Naive thymus-derived CD8-positive, alpha-beta T cell (primary cell): ENCODE measurements around the gene DRAM1. TPM values are rescaled to one million over a fixed set of nuclear protein-coding genes. Genes with fewer than 3 reads are reported as not detected.

Experiments used
- ATAC-seq, 2 donors: fragments of 150-1000 bp; cut with Tn5 transposase in 1 of 2; sonication (Bioruptor Pico), chemical (Tn5 transposase) in 1 of 2; 1 replicate in 1 of 2; 2 replicates in 1 of 2; pipeline ENCODE4 v1.10.0; 2021; ENCODE audit warnings: mild to moderate bottlenecking in 2 of 2, moderate library complexity in 2 of 2
- POLR2A ChIA-PET: fragments of 350-600 bp; sonication (Branson Sonifier 250); formaldehyde crosslinking; loops from one replicate; lab custom pipeline; 2021; ENCODE audit warnings: antibody characterized with exemption; lab: Charles Lee
- DNase-seq, 10 donors: peaks; one replicate each; pipeline versions ENCODE4 v3.0.0 to v3.0.0-alpha.2; 2020 to 2022
- H3K27ac Mint-ChIP-seq, 10 donors: one replicate each; pipeline ENCODE4 v1.8.0; 2020 to 2022; ENCODE audit warnings: mild to moderate bottlenecking in 10 of 10, mixed read lengths in 10 of 10, moderate library complexity in 4 of 10, inconsistent platforms in 1 of 10
- H3K27me3 Mint-ChIP-seq, 5 donors: one replicate each; pipeline ENCODE4 v1.8.0; 2021 to 2022; ENCODE audit warnings: mixed read lengths in 5 of 5
- H3K36me3 Mint-ChIP-seq, 3 donors: one replicate each; pipeline ENCODE4 v1.8.0; 2020 to 2022; ENCODE audit warnings: mixed read lengths in 3 of 3, mild to moderate bottlenecking in 2 of 3, inconsistent platforms in 1 of 3
- H3K4me1 Mint-ChIP-seq, 4 donors: one replicate each; pipeline ENCODE4 v1.8.0; 2021 to 2022; ENCODE audit warnings: mixed read lengths in 4 of 4
- H3K4me3 Mint-ChIP-seq, 10 donors: one replicate each; pipeline ENCODE4 v1.8.0; 2020 to 2022; ENCODE audit warnings: mild to moderate bottlenecking in 10 of 10, mixed read lengths in 10 of 10, moderate library complexity in 6 of 10, inconsistent platforms in 1 of 10
- H3K9me3 Mint-ChIP-seq, 9 donors: one replicate each; pipeline ENCODE4 v1.8.0; 2020 to 2022; ENCODE audit warnings: mixed read lengths in 9 of 9, mild to moderate bottlenecking in 3 of 9, inconsistent platforms in 1 of 9, moderate library complexity in 1 of 9
- polyA plus RNA-seq, 3 donors: library from polyadenylated mRNA; unstranded; fragments of 300-500 nt; fragmentation: Illumina TruSeq; gene quantifications; one replicate each; pipeline ENCODE4 v1.2.3, GENCODE V29; 2021
- total RNA-seq, 8 experiments: library from RNA in 2 of 8; stranded (reverse) in 2 of 8; gene quantifications; one replicate each; pipeline ENCODE4 v1.2.3 and lab custom pipeline; 2021 to 2026

DRAM1 gene
- total and polyA plus RNA-seq, 5 experiments from 2014 or later: 1.2 to 3.3 (median 1.6) TPM

DNA sequence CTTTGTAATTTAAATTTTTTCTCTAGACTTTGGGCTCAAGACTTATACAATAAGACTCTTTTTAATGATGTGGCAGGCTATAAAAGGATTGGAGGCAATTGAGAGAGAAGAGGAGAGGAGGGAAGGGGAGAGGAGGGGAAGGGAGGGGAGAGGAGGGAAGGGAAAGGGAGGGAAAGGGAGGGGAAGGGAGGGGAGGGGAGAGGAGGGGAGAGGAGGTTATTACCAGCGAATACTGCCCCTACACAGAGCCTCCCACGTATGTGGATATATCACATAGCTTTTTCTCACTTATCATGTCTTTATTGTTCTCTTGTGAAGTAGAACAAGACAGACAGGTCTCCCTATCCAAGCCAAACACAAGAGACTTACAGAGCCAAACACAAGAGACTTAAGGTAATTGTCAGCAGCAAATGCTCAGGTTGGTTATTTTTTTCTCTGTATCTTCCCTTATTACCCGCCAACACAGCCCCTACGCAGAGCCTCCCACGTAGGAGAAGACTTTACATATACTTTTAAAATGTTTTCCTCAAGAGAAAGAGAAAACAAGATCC lies 63.1 kb downstream of the DRAM1 start:
- no peaks in the 10 kb centered on the region for H3K36me3 Mint-ChIP-seq
- ATAC-seq: no peak
- POLR2A ChIA-PET: no interaction called here

DNA sequence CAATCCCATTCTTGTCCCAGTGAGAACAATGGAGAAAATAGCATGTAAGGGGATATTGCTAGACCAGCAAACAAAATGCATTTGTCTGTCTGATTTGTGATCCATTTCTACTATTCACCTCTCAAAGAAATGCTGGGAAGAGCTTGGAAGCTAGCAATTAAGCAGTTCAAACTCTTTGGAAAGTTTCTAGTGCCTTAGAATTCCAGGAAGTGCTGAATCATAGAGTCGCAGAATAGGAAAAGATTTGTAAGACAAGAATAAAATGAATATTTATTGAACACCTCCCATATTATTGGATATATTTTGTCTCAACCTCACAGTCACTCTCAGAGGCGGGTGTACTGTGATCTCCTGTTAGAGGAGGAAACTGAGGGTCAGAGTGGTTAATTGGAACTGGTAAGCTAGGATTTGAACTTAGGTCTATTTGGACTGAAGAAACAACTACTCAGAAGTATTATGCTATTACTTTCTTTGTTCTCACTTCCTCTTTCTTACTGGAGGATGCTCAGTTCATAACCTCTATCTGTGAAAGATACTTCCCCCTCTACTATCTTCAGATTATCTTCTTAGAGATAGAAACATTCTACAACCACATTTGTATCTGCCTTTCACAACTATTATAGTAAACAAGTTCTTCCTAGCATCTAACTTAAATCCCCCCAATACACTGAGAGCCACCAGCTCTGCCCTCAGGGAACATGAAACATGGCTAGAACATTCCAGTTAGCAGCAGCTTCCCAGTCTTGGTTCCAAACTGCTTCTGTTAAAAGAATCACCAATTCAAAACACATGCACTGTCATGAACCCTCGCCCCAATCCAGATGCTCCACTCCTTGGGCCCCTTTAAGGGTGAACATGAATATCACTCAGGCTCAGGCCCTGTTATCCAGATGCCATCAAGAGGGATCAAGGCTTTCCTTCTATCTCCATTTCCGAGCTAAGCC lies 64.2 kb downstream of the DRAM1 start:
- DNase-seq: no peak
- peaks cover 0 to 13% (median 0%) of the 10 kb centered on the region in 4 donors for H3K4me1 Mint-ChIP-seq
- H3K27ac Mint-ChIP-seq: peak overlapping the region in 1 of 10 donors; percentile 5
- no peaks in the 10 kb centered on the region for H3K36me3 Mint-ChIP-seq
- H3K9me3 Mint-ChIP-seq: no peaks in the 10 kb centered on the region
- H3K4me3 Mint-ChIP-seq: no peak overlapping the region
- POLR2A ChIA-PET: no interaction called here
- H3K27me3 Mint-ChIP-seq: peaks cover 2 to 16% (median 5%) of the 10 kb centered on the region in 5 donors
- no peak for ATAC-seq

More for the DNA sequence above, 63.1 kb downstream of the DRAM1 start:
- peaks cover 2 to 20% (median 5%) of the 10 kb centered on the region in 5 donors for H3K27me3 Mint-ChIP-seq
- H3K4me3 Mint-ChIP-seq: no peak overlapping the region
- no peak overlapping the region for H3K27ac Mint-ChIP-seq
- DNase-seq: no peak
- no peaks in the 10 kb centered on the region for H3K9me3 Mint-ChIP-seq
- peaks cover 0 to 24% (median 0%) of the 10 kb centered on the region in 4 donors for H3K4me1 Mint-ChIP-seq

DNA sequence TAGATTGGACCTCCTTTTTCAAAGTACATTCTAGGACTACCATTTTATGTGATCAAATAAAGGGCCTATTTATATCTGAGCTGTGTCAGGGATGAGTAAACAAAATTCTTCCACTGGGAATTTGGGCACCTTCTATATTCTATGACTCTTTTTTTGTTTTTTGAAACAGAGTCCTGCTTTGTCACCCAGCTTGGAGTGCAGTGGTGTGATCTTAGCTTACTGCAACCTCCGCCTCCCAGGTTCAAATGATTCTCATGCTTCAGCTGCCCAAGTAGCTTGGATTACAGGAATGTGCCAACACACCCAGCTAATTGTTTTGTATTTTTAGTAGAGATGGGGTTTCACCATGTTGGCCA lies 64.8 kb downstream of the DRAM1 start:
- DNase-seq (no peak), ATAC-seq (no peak)
- H3K4me1 Mint-ChIP-seq: peaks cover 0 to 12% (median 0%) of the 10 kb centered on the region in 4 donors
- POLR2A ChIA-PET: no interaction called here
- H3K36me3 Mint-ChIP-seq: no peaks in the 10 kb centered on the region
- no peak overlapping the region for H3K4me3 Mint-ChIP-seq
- H3K27ac Mint-ChIP-seq: no peak overlapping the region
- no peaks in the 10 kb centered on the region for H3K9me3 Mint-ChIP-seq
- H3K27me3 Mint-ChIP-seq: peaks cover 2 to 14% (median 6%) of the 10 kb centered on the region in 5 donors

DNA sequence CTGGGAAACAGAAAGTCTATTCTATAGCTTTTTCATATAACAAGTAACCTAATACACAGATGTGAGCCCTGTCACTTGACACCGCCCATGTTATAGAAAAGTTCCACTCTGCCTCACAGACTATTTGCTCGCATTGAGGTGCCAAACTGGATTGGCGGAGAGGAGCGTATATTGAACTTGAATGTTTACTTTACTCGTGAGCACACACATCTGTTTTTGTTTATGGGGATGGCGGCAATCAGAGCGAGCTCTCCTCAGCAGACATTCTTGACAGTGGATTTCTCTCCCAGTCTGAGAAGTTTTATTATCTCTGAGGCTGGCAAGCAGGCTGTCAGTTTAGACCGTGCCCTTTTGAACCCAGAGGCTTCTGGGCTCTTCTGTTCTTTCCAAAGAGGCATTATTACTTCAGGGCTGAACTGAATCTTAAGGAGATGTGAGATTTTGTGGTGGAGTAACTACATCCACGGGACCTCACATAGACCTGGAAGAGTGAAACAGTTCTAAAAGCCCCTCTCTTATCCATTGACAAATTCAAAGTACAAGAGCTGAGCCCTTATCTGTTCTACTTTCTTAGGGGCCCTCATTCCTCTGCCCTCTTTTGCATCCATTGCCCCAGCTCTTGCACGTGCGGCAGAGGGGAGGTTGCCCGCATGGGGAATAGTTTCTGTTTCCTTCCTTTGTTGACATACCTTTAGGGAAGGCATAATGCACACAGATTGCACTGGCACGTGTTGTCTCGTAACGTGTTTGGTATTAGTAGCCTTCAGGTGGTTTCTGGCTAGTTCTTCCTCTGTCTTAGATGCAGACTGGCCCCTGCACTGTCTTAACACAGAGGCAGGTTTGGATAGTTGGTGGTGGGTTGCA lies 68.2 kb downstream of the DRAM1 start:
- H3K27me3 Mint-ChIP-seq: peaks cover 0 to 9% (median 3%) of the 10 kb centered on the region in 5 donors
- H3K9me3 Mint-ChIP-seq: no peaks in the 10 kb centered on the region
- no peak overlapping the region for H3K4me3 Mint-ChIP-seq
- H3K27ac Mint-ChIP-seq: no peak overlapping the region
- DNase-seq: no peak
- POLR2A ChIA-PET: no interaction called here
- no peaks in the 10 kb centered on the region for H3K36me3 Mint-ChIP-seq
- peaks cover 0 to 7% (median 0%) of the 10 kb centered on the region in 4 donors for H3K4me1 Mint-ChIP-seq
- ATAC-seq: no peak

DNA sequence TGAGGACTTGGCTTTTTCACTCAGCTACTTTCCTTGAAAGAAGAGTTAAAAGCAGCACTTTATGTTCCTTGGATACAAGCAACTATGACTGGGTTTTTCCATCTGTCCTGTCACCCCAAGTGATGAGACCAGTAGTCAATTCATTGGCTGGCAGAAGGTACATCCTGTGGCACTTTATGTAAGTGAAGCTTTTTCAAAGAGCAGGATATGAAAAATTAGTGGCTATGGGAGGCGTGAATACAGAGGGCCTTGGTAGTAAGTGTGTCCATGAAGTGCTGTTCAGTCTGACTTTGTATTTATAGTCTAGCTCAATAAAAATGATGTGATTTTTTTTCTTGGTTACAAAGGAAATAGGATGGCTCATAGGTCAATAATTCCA lies 68.8 kb downstream of the DRAM1 start:
- Mint-ChIP-seq H3K4me3 (no peak overlapping the region), H3K36me3 (no peaks in the 10 kb centered on the region), H3K4me1 (peaks cover 0 to 7% (median 0%) of the 10 kb centered on the region in 4 donors), H3K27me3 (peaks cover 0 to 9% (median 3%) of the 10 kb centered on the region in 5 donors), H3K9me3 (no peaks in the 10 kb centered on the region), H3K27ac (no peak overlapping the region)
- DNase-seq (no peak), ATAC-seq (no peak)
- POLR2A ChIA-PET: no interaction called here

DNA sequence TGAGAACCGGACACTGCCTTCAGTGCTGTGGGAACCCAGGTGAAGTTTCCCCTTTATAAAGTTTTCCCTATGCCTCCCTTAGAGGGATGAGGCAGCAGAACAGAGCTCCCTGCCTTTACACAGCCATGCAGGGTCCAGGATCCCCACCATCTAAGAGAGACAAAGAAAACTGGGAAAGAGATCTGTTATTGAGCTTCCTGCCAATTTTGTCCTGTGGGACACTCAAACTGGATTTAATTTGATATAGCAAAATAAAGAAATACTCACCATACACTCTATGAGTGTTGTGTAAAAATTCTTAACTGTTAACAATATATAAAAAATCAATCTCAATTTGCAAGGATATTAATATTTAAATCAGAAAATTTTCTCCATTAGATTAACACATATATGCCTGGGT lies 69.9 kb downstream of the DRAM1 start:
- Mint-ChIP-seq H3K27me3 (peaks cover 0 to 9% (median 0%) of the 10 kb centered on the region in 5 donors), H3K4me1 (no peaks in the 10 kb centered on the region), H3K36me3 (no peaks in the 10 kb centered on the region), H3K27ac (no peak overlapping the region), H3K9me3 (no peaks in the 10 kb centered on the region), H3K4me3 (no peak overlapping the region)
- POLR2A ChIA-PET: no interaction called here
- DNase-seq (no peak), ATAC-seq (no peak)

DNA sequence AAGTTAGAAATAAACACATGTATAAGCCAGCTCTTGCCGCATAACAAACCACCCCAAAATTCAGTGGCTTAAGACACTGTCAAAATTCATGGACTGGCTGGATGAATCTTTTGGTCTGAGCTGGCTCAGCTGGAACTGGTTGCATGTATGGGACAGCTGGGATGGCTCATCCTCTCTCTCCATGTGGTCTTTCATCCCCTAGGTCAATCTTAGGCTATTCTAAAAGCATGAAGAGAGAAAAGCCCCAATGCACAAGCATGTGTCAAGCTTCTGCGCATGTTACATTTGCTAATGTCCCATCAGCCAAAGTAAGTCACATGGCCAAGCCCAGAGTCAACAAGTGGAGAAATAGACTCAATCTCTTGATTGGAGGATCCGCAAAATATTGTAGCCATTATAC lies 71.0 kb downstream of the DRAM1 start:
- DNase-seq (no peak), ATAC-seq (no peak)
- H3K4me1 Mint-ChIP-seq: no peaks in the 10 kb centered on the region
- H3K27ac Mint-ChIP-seq: no peak overlapping the region
- peaks cover 0 to 9% (median 0%) of the 10 kb centered on the region in 5 donors for H3K27me3 Mint-ChIP-seq
- H3K4me3 Mint-ChIP-seq: no peak overlapping the region
- H3K36me3 Mint-ChIP-seq: no peaks in the 10 kb centered on the region
- H3K9me3 Mint-ChIP-seq: no peaks in the 10 kb centered on the region
- POLR2A ChIA-PET: interaction anchor here (0.6 kb wide), 1 partner anchor 208 kb away, joined by 4 read pairs; no protein-coding TSS in a partner anchor

DNA sequence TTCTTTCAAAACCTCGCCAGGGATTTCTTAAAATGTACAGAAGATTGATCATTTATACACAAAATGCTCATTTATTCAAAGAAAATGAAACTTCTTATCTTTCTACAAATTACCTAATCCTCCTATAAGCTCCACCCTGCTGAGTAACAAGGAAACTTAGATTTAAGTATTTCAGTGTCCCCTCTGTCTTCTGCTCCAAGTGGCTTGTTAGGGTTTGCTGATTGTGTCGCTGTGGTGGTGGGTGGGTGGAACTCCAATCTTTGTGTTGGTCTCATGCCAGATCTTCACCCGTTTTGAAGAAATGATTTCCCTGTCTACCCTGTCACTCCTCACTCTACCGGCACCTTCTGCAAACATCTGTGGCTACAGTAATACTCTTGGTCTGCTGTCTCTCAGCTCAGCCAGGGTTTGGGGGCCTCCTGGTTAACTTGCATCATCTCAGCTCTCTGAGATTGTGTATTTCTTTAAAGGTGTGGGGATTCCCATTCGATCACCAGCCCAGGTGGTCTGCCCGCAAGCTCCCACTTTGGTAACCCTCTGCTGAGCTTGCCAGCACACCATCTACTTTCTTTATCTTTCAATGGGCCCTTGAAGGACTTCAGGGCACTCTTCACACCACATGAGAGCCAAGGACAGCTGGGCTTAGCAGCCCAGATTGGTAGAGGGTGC lies 73.8 kb downstream of the DRAM1 start:
- H3K9me3 Mint-ChIP-seq: no peaks in the 10 kb centered on the region
- POLR2A ChIA-PET: no interaction called here
- H3K27ac Mint-ChIP-seq: no peak overlapping the region
- peaks cover 0 to 3% (median 0%) of the 10 kb centered on the region in 5 donors for H3K27me3 Mint-ChIP-seq
- H3K4me1 Mint-ChIP-seq: no peaks in the 10 kb centered on the region
- H3K36me3 Mint-ChIP-seq: no peaks in the 10 kb centered on the region
- ATAC-seq: no peak
- H3K4me3 Mint-ChIP-seq: no peak overlapping the region
- no peak for DNase-seq

DNA sequence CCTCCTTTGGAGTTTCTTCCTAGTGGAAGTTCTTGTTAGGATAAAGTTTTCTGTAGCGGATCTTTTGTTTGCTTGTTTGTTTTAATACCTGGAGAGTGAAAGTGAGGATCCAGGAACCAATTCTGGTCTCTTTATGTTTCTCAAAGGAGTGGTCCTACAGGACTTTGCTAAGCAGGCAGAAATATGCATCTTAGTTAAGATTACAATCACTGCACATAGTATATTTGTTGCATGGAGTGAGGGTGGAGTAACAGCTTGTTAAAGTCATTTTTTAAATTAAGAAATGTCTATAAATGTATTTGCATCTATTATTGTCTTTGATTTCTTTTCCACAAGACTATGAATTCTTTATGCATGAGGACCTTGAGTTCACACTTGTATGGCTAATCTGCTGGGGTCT lies 76.7 kb downstream of the DRAM1 start:
- Mint-ChIP-seq H3K27ac (no peak overlapping the region), H3K27me3 (no peaks in the 10 kb centered on the region), H3K9me3 (peaks cover 0 to 5% (median 0%) of the 10 kb centered on the region in 9 donors), H3K36me3 (peaks cover 0 to 4% (median 0%) of the 10 kb centered on the region in 3 donors), H3K4me3 (no peak overlapping the region), H3K4me1 (no peaks in the 10 kb centered on the region)
- DNase-seq: no peak
- POLR2A ChIA-PET: no interaction called here
- ATAC-seq: no peak

DNA sequence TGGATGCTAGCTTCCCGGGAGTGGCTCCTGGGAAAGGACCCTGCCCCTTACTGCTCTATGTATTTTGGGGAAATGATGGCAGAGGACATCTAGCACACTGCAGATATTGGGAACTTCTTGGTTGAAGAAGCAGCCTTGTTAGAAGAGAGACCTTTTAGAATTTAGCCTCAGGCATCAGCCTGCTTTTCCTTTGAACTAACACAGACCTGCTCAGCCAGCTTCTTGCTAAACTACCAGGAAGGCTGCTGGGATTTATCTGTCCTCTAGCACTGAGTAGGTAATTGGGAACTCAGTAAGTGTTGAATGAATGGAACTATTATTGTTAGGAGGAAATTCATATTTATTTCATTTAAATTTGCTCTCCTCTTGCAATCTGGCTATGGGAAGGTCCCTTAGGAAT lies 77.3 kb downstream of the DRAM1 start:
- ATAC-seq (no peak), DNase-seq (no peak)
- Mint-ChIP-seq H3K4me1 (no peaks in the 10 kb centered on the region), H3K27me3 (no peaks in the 10 kb centered on the region), H3K27ac (no peak overlapping the region), H3K9me3 (peaks cover 0 to 9% (median 4%) of the 10 kb centered on the region in 9 donors), H3K36me3 (peaks cover 0 to 7% (median 3%) of the 10 kb centered on the region in 3 donors), H3K4me3 (no peak overlapping the region)
- POLR2A ChIA-PET: no interaction called here

DNA sequence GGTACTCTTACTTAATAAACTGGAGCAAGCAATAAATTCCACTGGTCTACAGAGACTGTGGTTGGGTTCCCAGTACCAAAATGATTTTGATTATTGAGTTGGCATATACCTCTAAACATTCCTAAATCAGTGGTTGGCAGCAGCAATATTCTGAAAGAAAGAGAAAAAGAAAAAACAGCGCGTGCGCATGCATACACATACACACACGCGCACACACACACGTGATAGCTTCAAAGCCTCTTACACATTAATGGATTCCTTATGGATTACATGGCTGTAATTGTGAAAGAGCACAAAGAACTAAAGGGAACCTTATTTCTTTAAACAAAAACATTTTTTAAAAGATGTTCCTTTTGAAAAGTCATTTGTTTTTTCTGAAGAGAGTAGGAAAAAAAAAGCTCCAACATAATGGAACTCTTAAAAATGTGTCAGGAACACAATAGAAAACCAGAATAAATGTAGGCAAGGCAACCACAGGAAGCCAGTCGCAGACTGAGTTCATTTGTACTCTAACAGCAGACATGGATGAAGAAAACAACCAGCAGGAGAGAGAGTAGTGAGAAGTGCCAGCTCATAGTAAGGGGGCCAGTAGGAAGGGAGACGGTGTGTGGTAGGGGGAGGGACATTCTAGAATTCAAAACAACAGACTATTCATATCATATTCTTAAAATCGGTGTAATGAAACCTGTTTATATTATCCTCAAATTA lies 80.0 kb downstream of the DRAM1 start:
- POLR2A ChIA-PET: no interaction called here
- DNase-seq (no peak), ATAC-seq (no peak)
- Mint-ChIP-seq H3K27me3 (no peaks in the 10 kb centered on the region), H3K4me3 (no peak overlapping the region), H3K36me3 (peaks cover 0 to 14% (median 6%) of the 10 kb centered on the region in 3 donors), H3K4me1 (no peaks in the 10 kb centered on the region), H3K27ac (no peak overlapping the region), H3K9me3 (peaks cover 0 to 16% (median 7%) of the 10 kb centered on the region in 9 donors)

DNA sequence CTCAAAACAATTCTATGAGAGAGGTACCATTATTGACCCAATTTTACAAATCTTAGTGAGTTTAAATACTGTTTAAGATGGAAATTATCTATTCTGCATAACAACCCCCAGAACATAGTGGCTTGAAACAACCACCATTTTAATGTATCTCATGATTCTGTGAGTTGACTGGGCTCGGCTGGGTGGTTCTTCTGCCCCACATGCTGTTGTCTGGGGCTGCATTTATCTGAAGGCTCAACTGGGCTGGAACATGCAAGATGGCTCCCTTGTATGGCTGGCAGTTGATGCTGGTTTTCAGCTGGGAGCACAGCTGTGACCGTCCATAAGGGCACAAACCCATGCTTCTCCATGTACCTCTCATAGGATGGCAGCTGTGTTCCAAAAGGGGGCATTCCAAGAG lies 82.2 kb downstream of the DRAM1 start:
- Mint-ChIP-seq H3K4me1 (no peaks in the 10 kb centered on the region), H3K9me3 (peaks cover 0 to 16% (median 7%) of the 10 kb centered on the region in 9 donors), H3K27me3 (peaks cover 0 to 2% (median 0%) of the 10 kb centered on the region in 5 donors), H3K36me3 (peaks cover 0 to 14% (median 6%) of the 10 kb centered on the region in 3 donors), H3K4me3 (no peak overlapping the region), H3K27ac (no peak overlapping the region)
- no peak for DNase-seq
- POLR2A ChIA-PET: no interaction called here
- no peak for ATAC-seq
